Measurements from ENCODE around the gene RALB. TPM values are rescaled to one million over a fixed set of nuclear protein-coding genes. Genes with fewer than 3 reads are reported as not detected.
"Not testable (repeated sequence)": the region's sequence is repeated elsewhere in the genome, so short reads cannot be mapped to it uniquely, and the experiment has no call there.

RALB gene
- polyA plus RNA-seq, 3 donors = 79.5 to 91.4 (median 90.9) TPM

GRCh38 chr2:120224735-120225548 lies 27.7 kb upstream of the RALB start:
- no peak for DNase-seq (ENCODE audit: low read depth in 3 of 3, low spot score in 2 of 3)

- DNase-seq (ENCODE audit: low read depth in 3 of 3, low spot score in 2 of 3) = no peak
Observed at GRCh38 chr2:120225549-120226065, 27.0 kb upstream of the RALB start.

- no peak for DNase-seq (ENCODE audit: low read depth in 3 of 3, low spot score in 2 of 3)
Observed at GRCh38 chr2:120226316-120226715, 26.3 kb upstream of the RALB start.

GRCh38 chr2:120227111-120227991 lies 25.3 kb upstream of the RALB start:
- no peak for DNase-seq (ENCODE audit: low read depth in 3 of 3, low spot score in 2 of 3)

GRCh38 chr2:120228503-120228902 lies 24.1 kb upstream of the RALB start:
- no peak for DNase-seq (ENCODE audit: low read depth in 3 of 3, low spot score in 2 of 3)

GRCh38 chr2:120229341-120229740 lies 23.3 kb upstream of the RALB start:
- DNase-seq (ENCODE audit: low read depth in 3 of 3, low spot score in 2 of 3) = no peak

- DNase-seq (ENCODE audit: low read depth in 3 of 3, low spot score in 2 of 3) = no peak
Observed at GRCh38 chr2:120230515-120231471, 21.9 kb upstream of the RALB start.

- DNase-seq (ENCODE audit: low read depth in 3 of 3, low spot score in 2 of 3) = no peak
Observed at GRCh38 chr2:120231564-120231973, 21.1 kb upstream of the RALB start.

- DNase-seq (ENCODE audit: low read depth in 3 of 3, low spot score in 2 of 3) = no peak
Observed at GRCh38 chr2:120231974-120232635, 20.5 kb upstream of the RALB start.

- DNase-seq (ENCODE audit: low read depth in 3 of 3, low spot score in 2 of 3) = no peak
Observed at GRCh38 chr2:120233292-120233691, 19.4 kb upstream of the RALB start.

GRCh38 chr2:120235158-120235557 lies 17.5 kb upstream of the RALB start:
- not testable (repeated sequence) for DNase-seq (ENCODE audit: low read depth in 3 of 3, low spot score in 2 of 3)

GRCh38 chr2:120235681-120236080 lies 17.0 kb upstream of the RALB start:
- DNase-seq (ENCODE audit: low read depth in 3 of 3, low spot score in 2 of 3) = no peak

GRCh38 chr2:120236316-120236715 lies 16.3 kb upstream of the RALB start:
- DNase-seq (ENCODE audit: low read depth in 3 of 3, low spot score in 2 of 3) = no peak

- no peak for DNase-seq (ENCODE audit: low read depth in 3 of 3, low spot score in 2 of 3)
Observed at GRCh38 chr2:120236791-120237190, 15.9 kb upstream of the RALB start.

- no peak for DNase-seq (ENCODE audit: low read depth in 3 of 3, low spot score in 2 of 3)
Observed at GRCh38 chr2:120237491-120237902, 15.2 kb upstream of the RALB start.

GRCh38 chr2:120238728-120239487 lies 13.7 kb upstream of the RALB start:
- no peak for DNase-seq (ENCODE audit: low read depth in 3 of 3, low spot score in 2 of 3)

- DNase-seq (ENCODE audit: low read depth in 3 of 3, low spot score in 2 of 3) = no peak
Observed at GRCh38 chr2:120239488-120240287, 13.0 kb upstream of the RALB start.

GRCh38 chr2:120240901-120241429 lies 11.7 kb upstream of the RALB start:
- no peak for DNase-seq (ENCODE audit: low read depth in 3 of 3, low spot score in 2 of 3)
